ENCODE results near the gene AMPH.
"Not testable (repeated sequence)": the region's sequence is repeated elsewhere in the genome, so short reads cannot be mapped to it uniquely, and the experiment has no call there.

Gene AMPH

GRCh38 chr7:38585572-38586354, 45.4 kb downstream of the AMPH start:
- Histone ChIP-seq H3K27me3 (no peaks in the 10 kb centered on the region), H3K9me3 (no peaks in the 10 kb centered on the region), H3K27ac (no peak overlapping the region), H3K36me3 (no peaks in the 10 kb centered on the region), H3K4me1 (ENCODE audit: control insufficient read depth in 1 of 2, insufficient read depth in 1 of 2, low read depth in 1 of 2, low read length in 1 of 2) (no peaks in the 10 kb centered on the region), H3K4me3 (ENCODE audit: low read depth in 1 of 2, low read length in 1 of 2) (no peak overlapping the region)
- no peak for TF ChIP-seq CTCF (IDR thresholded peaks at IDR 0.05)

GRCh38 chr7:38584443-38585210, 46.5 kb downstream of the AMPH start:
- Histone ChIP-seq H3K36me3 (no peaks in the 10 kb centered on the region), H3K4me1 (ENCODE audit: control insufficient read depth in 1 of 2, insufficient read depth in 1 of 2, low read depth in 1 of 2, low read length in 1 of 2) (no peaks in the 10 kb centered on the region), H3K27me3 (no peaks in the 10 kb centered on the region), H3K4me3 (ENCODE audit: low read depth in 1 of 2, low read length in 1 of 2) (no peak overlapping the region), H3K27ac (no peak overlapping the region), H3K9me3 (no peaks in the 10 kb centered on the region)
- no peak for TF ChIP-seq CTCF (IDR thresholded peaks at IDR 0.05)

- H3K4me1 ChIP-seq (ENCODE audit: control insufficient read depth in 1 of 2, insufficient read depth in 1 of 2, low read depth in 1 of 2, low read length in 1 of 2) = no peaks in the 10 kb centered on the region
- no peak overlapping the region for H3K4me3 ChIP-seq (ENCODE audit: low read depth in 1 of 2, low read length in 1 of 2)
- no peaks in the 10 kb centered on the region for H3K36me3 ChIP-seq
- TF ChIP-seq CTCF (IDR thresholded peaks at IDR 0.05) = no peak
- H3K9me3 ChIP-seq = no peaks in the 10 kb centered on the region
- no peaks in the 10 kb centered on the region for H3K27me3 ChIP-seq
- no peak overlapping the region for H3K27ac ChIP-seq
Measured at GRCh38 chr7:38580485-38580884, 50.7 kb downstream of the AMPH start.

- H3K9me3 ChIP-seq = no peaks in the 10 kb centered on the region
- H3K36me3 ChIP-seq = no peaks in the 10 kb centered on the region
- no peak overlapping the region for H3K27ac ChIP-seq
- no peak for TF ChIP-seq CTCF (IDR thresholded peaks at IDR 0.05)
- no peaks in the 10 kb centered on the region for H3K4me1 ChIP-seq (ENCODE audit: control insufficient read depth in 1 of 2, insufficient read depth in 1 of 2, low read depth in 1 of 2, low read length in 1 of 2)
- no peaks in the 10 kb centered on the region for H3K27me3 ChIP-seq
- no peak overlapping the region for H3K4me3 ChIP-seq (ENCODE audit: low read depth in 1 of 2, low read length in 1 of 2)
Measured at GRCh38 chr7:38574086-38574485, 57.1 kb downstream of the AMPH start.

- not testable (repeated sequence) for H3K27me3 ChIP-seq
Measured at GRCh38 chr7:38571620-38572019, 59.6 kb downstream of the AMPH start.

GRCh38 chr7:38568497-38568896, 62.7 kb downstream of the AMPH start:
- no peak for TF ChIP-seq CTCF (IDR thresholded peaks at IDR 0.05)
- Histone ChIP-seq H3K36me3 (no peaks in the 10 kb centered on the region), H3K27ac (no peak overlapping the region), H3K9me3 (no peaks in the 10 kb centered on the region), H3K27me3 (no peaks in the 10 kb centered on the region), H3K4me3 (ENCODE audit: low read depth in 1 of 2, low read length in 1 of 2) (no peak overlapping the region), H3K4me1 (ENCODE audit: control insufficient read depth in 1 of 2, insufficient read depth in 1 of 2, low read depth in 1 of 2, low read length in 1 of 2) (no peaks in the 10 kb centered on the region)

More at GRCh38 chr7:38571620-38572019, 59.6 kb downstream of the AMPH start:
- not testable (repeated sequence) for H3K27ac ChIP-seq; H3K4me3 ChIP-seq (ENCODE audit: low read depth in 1 of 2, low read length in 1 of 2); H3K36me3 ChIP-seq; H3K4me1 ChIP-seq (ENCODE audit: control insufficient read depth in 1 of 2, insufficient read depth in 1 of 2, low read depth in 1 of 2, low read length in 1 of 2); H3K9me3 ChIP-seq

All from neutrophil (primary cell).